ENCODE measurements around the gene C1orf174.

C1orf174 gene

GRCh38 chr1:3905266-3905952, 5.3 kb upstream of the C1orf174 start (continued):
- TF ChIP-seq ESRRG (CRISPR knock-in tag; IDR thresholded peaks at IDR 0.05): no peak
- no peak for TF ChIP-seq ZNF8 (CRISPR knock-in tag; IDR thresholded peaks at IDR 0.05)

- no peak for ATAC-seq
- TF ChIP-seq RARB (CRISPR knock-in tag; IDR thresholded peaks at IDR 0.05) (no peak), ZFP3 (CRISPR knock-in tag; IDR thresholded peaks at IDR 0.05) (no peak), CSRNP3 (CRISPR knock-in tag; IDR thresholded peaks at IDR 0.05) (no peak), POU6F1 (CRISPR knock-in tag; IDR thresholded peaks at IDR 0.05; ENCODE audit: borderline replicate concordance, low read depth) (no peak), OSR1 (CRISPR knock-in tag; IDR thresholded peaks at IDR 0.05) (no peak), PPARA (CRISPR knock-in tag; IDR thresholded peaks at IDR 0.05; ENCODE audit: borderline replicate concordance) (no peak), CSDC2 (CRISPR knock-in tag; IDR thresholded peaks at IDR 0.05) (no peak), ZNF8 (CRISPR knock-in tag; IDR thresholded peaks at IDR 0.05) (no peak), ZNF565 (CRISPR knock-in tag; conservative IDR thresholded peaks at IDR 0.05; ENCODE audit: low read depth) (no peak), TOX (CRISPR knock-in tag; IDR thresholded peaks at IDR 0.05; ENCODE audit: borderline replicate concordance) (no peak), ZNF70 (CRISPR knock-in tag; IDR thresholded peaks at IDR 0.05) (no peak), SNAI2 (CRISPR knock-in tag; IDR thresholded peaks at IDR 0.05) (no peak), ARNTL (CRISPR knock-in tag; IDR thresholded peaks at IDR 0.05; ENCODE audit: borderline replicate concordance, low read depth) (no peak), ZFP30 (CRISPR knock-in tag; IDR thresholded peaks at IDR 0.05) (no peak), ZC3H10 (CRISPR knock-in tag; IDR thresholded peaks at IDR 0.05) (no peak), GLIS3 (CRISPR knock-in tag; IDR thresholded peaks at IDR 0.05) (no peak), TSHZ2 (CRISPR knock-in tag; IDR thresholded peaks at IDR 0.05) (no peak), ISL1 (CRISPR knock-in tag; IDR thresholded peaks at IDR 0.05) (no peak), CREB5 (CRISPR knock-in tag; IDR thresholded peaks at IDR 0.05; ENCODE audit: low read depth) (no peak), ESRRG (CRISPR knock-in tag; IDR thresholded peaks at IDR 0.05) (no peak)
These were observed 4.7 kb upstream of the C1orf174 start for GRCh38 chr1:3904843-3905185.

GRCh38 chr1:3904006-3904842, 4.2 kb upstream of the C1orf174 start:
- TF ChIP-seq OSR1 (CRISPR knock-in tag; IDR thresholded peaks at IDR 0.05) (no peak), TSHZ2 (CRISPR knock-in tag; IDR thresholded peaks at IDR 0.05) (no peak), POU6F1 (CRISPR knock-in tag; IDR thresholded peaks at IDR 0.05; ENCODE audit: borderline replicate concordance, low read depth) (no peak)
- ATAC-seq: no peak
